Fibroblast of mammary gland (primary cell): ENCODE data around the gene GRIN2D.
A peak's percentile ranks its signal among the peaks of the same experiment; 100 is the strongest.

Experiments
- DNase-seq: peaks from one replicate; pipeline ENCODE4 v3.0.0-alpha.2; 2010; ENCODE audit warnings: low read depth
- H3K4me3 ChIP-seq: 2 replicates; pipeline ENCODE4 v1.5.1; 2011; ENCODE audit warnings: low read depth, mild to moderate bottlenecking, low read length, moderate library complexity; ENCODE audit not compliant: control insufficient read depth
- TF ChIP-seq, protein P1 (sequence below): conservative IDR thresholded peaks from 2 replicates; pipeline ENCODE4 v1.5.1; 2011; ENCODE audit warnings: low read depth, low read length, inconsistent platforms; ENCODE audit not compliant: control insufficient read depth, insufficient read depth

GRIN2D gene

GRCh38 chr19:48351341-48351752 lies 42.1 kb upstream of the GRIN2D start:
- peak; percentile 52 for DNase-seq
- H3K4me3 ChIP-seq = no peak overlapping the region
- TF ChIP-seq, protein P1, sequence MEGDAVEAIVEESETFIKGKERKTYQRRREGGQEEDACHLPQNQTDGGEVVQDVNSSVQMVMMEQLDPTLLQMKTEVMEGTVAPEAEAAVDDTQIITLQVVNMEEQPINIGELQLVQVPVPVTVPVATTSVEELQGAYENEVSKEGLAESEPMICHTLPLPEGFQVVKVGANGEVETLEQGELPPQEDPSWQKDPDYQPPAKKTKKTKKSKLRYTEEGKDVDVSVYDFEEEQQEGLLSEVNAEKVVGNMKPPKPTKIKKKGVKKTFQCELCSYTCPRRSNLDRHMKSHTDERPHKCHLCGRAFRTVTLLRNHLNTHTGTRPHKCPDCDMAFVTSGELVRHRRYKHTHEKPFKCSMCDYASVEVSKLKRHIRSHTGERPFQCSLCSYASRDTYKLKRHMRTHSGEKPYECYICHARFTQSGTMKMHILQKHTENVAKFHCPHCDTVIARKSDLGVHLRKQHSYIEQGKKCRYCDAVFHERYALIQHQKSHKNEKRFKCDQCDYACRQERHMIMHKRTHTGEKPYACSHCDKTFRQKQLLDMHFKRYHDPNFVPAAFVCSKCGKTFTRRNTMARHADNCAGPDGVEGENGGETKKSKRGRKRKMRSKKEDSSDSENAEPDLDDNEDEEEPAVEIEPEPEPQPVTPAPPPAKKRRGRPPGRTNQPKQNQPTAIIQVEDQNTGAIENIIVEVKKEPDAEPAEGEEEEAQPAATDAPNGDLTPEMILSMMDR = peak; percentile 75

GRCh38 chr19:48353677-48354076 lies 39.8 kb upstream of the GRIN2D start:
- TF ChIP-seq, protein P1 = no peak
- no peak overlapping the region for H3K4me3 ChIP-seq
- peak; percentile 18 for DNase-seq

- TF ChIP-seq, protein P1 = no peak
- DNase-seq = no peak
- no peak overlapping the region for H3K4me3 ChIP-seq
These were observed 39.0 kb upstream of the GRIN2D start for GRCh38 chr19:48354332-48354992.

DNA sequence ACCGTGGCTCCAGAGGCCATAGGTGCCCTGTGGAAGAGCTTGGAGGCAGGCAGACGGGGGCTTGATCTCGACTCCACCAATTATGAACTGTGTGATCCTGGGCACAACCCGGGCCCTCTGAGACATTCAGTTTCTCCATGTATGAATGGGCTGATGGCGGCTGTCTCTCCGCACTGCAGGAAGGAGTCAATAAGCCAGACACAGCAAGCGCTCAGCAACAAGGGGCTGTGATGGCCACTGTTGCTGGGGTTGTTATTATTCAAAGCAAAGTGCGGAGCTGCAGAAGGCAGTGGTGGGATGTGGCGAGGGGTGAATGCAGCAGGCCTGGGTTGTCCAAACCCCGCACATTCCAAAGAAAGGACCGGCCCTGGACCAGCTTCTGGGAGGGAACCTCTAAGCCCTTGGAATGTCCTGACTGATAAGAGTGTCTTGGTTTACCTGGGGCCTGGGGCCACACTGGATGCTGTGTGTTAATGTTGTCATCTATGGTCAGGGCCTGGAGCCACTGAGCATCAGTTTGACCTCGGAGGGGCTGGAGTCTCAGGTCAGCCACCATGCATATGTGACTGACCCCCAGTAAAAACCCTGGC lies 38.0 kb upstream of the GRIN2D start:
- DNase-seq = no peak

GRCh38 chr19:48359123-48359522 lies 34.3 kb upstream of the GRIN2D start:
- TF ChIP-seq, protein P1 = no peak
- no peak overlapping the region for H3K4me3 ChIP-seq
- no peak for DNase-seq

More for the DNA sequence above, 38.0 kb upstream of the GRIN2D start:
- TF ChIP-seq, protein P1 = no peak
- no peak overlapping the region for H3K4me3 ChIP-seq

- H3K4me3 ChIP-seq = no peak overlapping the region
- DNase-seq = no peak
- TF ChIP-seq, protein P1 = no peak
These were observed 31.6 kb upstream of the GRIN2D start for GRCh38 chr19:48361912-48362311.
